PC-9 (cell line): Measurements from ENCODE around the gene CLASP1.

Experiments
- EZH2 ChIP-seq: fragments of 200-600 bp; sonication (generic); IDR thresholded peaks from 2 replicates; pipeline ENCODE4 v1.8.0; 2017; ENCODE audit warnings: antibody characterized with exemption, low read depth
- TF ChIP-seq, protein P1 (sequence below): fragments of 200-600 bp; sonication (generic); conservative IDR thresholded peaks from 2 replicates; pipeline ENCODE4 v1.6.1; 2017; ENCODE audit warnings: mixed run types, antibody characterized with exemption, mild to moderate bottlenecking, moderate library complexity

DNA sequence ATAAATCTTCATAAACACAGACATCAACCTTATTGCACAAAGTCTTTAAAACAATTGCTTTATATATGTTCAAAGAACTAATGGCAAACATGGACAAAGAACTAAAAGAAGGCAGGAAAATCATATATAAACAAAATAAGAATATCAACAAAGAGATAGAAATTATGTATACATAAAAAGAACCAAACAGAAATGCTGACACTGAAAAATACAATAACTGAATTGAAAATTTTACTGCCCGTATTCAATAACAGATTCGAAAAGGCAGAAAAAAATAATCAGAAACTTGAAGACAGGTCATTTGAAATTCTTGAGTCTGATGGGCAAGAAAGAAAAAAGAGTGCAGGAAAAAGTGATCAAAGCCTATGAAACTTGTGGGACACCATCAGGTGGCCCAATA lies 342.2 kb downstream of the CLASP1 start:
- TF ChIP-seq, protein P1, sequence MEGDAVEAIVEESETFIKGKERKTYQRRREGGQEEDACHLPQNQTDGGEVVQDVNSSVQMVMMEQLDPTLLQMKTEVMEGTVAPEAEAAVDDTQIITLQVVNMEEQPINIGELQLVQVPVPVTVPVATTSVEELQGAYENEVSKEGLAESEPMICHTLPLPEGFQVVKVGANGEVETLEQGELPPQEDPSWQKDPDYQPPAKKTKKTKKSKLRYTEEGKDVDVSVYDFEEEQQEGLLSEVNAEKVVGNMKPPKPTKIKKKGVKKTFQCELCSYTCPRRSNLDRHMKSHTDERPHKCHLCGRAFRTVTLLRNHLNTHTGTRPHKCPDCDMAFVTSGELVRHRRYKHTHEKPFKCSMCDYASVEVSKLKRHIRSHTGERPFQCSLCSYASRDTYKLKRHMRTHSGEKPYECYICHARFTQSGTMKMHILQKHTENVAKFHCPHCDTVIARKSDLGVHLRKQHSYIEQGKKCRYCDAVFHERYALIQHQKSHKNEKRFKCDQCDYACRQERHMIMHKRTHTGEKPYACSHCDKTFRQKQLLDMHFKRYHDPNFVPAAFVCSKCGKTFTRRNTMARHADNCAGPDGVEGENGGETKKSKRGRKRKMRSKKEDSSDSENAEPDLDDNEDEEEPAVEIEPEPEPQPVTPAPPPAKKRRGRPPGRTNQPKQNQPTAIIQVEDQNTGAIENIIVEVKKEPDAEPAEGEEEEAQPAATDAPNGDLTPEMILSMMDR = no peak
- TF ChIP-seq EZH2 = no peak
